Gastrocnemius medialis (tissue), 4 donors: ENCODE results near the gene PLD3.
"Not testable (repeated sequence)": the region's sequence is repeated elsewhere in the genome, so short reads cannot be mapped to it uniquely, and the experiment has no call there.

Experiments used
- POLR2A ChIP-seq, 2 donors: fragments of 450-650 bp; IDR thresholded peaks; one replicate each; pipeline ENCODE4 v1.6.1; 2017; ENCODE audit warnings: antibody characterized with exemption in 2 of 2, mild to moderate bottlenecking in 2 of 2, moderate library complexity in 2 of 2
- TF ChIP-seq, protein P1 (sequence below), 5 experiments: fragments of 450-650 bp in 3 of 5; fragments of 200-600 bp in 2 of 5; sonication (generic) in 2 of 5; IDR thresholded peaks in 4 of 5; conservative IDR thresholded peaks in 1 of 5; 1 replicate in 4 of 5; 2 replicates in 1 of 5; pipeline ENCODE4 v1.5.1; 2016 to 2019; ENCODE audit warnings: antibody characterized with exemption in 5 of 5, mild to moderate bottlenecking in 3 of 5, moderate library complexity in 3 of 5

DNA sequence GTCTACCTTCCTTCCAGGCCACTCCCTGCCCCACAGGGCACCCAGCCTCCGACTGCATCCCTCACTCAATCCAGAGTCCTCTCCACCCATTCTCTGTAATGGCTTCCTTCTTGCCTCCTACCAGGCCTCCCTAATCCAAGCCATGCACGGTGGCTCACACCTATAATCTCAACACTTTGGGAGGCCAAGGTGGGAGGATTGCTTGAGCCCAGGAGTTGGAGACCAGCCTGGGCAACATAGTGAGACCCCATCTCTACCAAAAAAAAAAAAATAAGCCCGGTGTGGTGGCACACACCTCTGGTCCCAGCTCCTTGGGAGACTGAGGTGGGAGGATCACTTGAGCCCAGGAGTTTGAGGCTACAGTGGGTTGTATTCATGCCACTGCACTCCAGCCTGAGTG is 21.8 kb downstream of the PLD3 start:
- TF ChIP-seq, protein P1, sequence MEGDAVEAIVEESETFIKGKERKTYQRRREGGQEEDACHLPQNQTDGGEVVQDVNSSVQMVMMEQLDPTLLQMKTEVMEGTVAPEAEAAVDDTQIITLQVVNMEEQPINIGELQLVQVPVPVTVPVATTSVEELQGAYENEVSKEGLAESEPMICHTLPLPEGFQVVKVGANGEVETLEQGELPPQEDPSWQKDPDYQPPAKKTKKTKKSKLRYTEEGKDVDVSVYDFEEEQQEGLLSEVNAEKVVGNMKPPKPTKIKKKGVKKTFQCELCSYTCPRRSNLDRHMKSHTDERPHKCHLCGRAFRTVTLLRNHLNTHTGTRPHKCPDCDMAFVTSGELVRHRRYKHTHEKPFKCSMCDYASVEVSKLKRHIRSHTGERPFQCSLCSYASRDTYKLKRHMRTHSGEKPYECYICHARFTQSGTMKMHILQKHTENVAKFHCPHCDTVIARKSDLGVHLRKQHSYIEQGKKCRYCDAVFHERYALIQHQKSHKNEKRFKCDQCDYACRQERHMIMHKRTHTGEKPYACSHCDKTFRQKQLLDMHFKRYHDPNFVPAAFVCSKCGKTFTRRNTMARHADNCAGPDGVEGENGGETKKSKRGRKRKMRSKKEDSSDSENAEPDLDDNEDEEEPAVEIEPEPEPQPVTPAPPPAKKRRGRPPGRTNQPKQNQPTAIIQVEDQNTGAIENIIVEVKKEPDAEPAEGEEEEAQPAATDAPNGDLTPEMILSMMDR (IDR thresholded peaks at IDR 0.05 in 4 of 5, conservative IDR thresholded peaks at IDR 0.05 in 1 of 5), result not testable (repeated sequence)
- TF ChIP-seq POLR2A (IDR thresholded peaks at IDR 0.05), result not testable (repeated sequence)
